SK-N-SH (cell line): ENCODE results near the gene ZNF784.

ENCODE experiments used
- ELF1 ChIP-seq: IDR thresholded peaks from 2 replicates; pipeline ENCODE4 v1.4.0; 2012
- EP300 ChIP-seq, 2 experiments: IDR thresholded peaks; 2 replicates each; pipeline versions ENCODE4 v1.4.0 to v1.6.1; 2012; ENCODE audit warnings: borderline replicate concordance in 1 of 2, low read depth in 1 of 2, low read length in 1 of 2
- FOXJ3 ChIP-seq: sonication (generic); formaldehyde crosslinking; IDR thresholded peaks from 2 replicates; pipeline ENCODE4 v1.5.1; 2020; ENCODE audit warnings: mild to moderate bottlenecking, missing genetic modification reagents
- JUND ChIP-seq: IDR thresholded peaks from 2 replicates; pipeline ENCODE4 v1.4.0; 2012
- MXI1 ChIP-seq: IDR thresholded peaks from 2 replicates; pipeline ENCODE4 v1.6.1; 2012; ENCODE audit warnings: mild to moderate bottlenecking, low read depth, low read length, improper control_type of control experiment
- NRF1 ChIP-seq: IDR thresholded peaks from 2 replicates; pipeline ENCODE4 v1.6.1; 2012; ENCODE audit warnings: low read depth, mild to moderate bottlenecking, low read length
- POLR2AphosphoS5 ChIP-seq: IDR thresholded peaks from 2 replicates; pipeline ENCODE4 v1.6.1; 2012; ENCODE audit warnings: low read depth, low read length
- RFX5 ChIP-seq: IDR thresholded peaks from 2 replicates; pipeline ENCODE4 v1.6.1; 2012; ENCODE audit warnings: mild to moderate bottlenecking, improper control_type of control experiment, low read length
- TCF12 ChIP-seq: IDR thresholded peaks from 2 replicates; pipeline ENCODE4 v1.4.0; 2012
- YY1 ChIP-seq: IDR thresholded peaks from 2 replicates; pipeline ENCODE4 v1.4.0; 2012; ENCODE audit warnings: low read depth, mild to moderate bottlenecking
- TF ChIP-seq, protein P1 (sequence below): IDR thresholded peaks from 2 replicates; pipeline ENCODE4 v1.6.1; 2012; ENCODE audit warnings: mild to moderate bottlenecking, low read depth, low read length, moderate library complexity
- TF ChIP-seq, protein P2 (sequence below): fragments of 200-600 bp; sonication (generic); IDR thresholded peaks from 2 replicates; pipeline ENCODE4 v1.6.1; 2017; ENCODE audit warnings: antibody characterized with exemption, mild to moderate bottlenecking, moderate library complexity
- TF ChIP-seq, protein P3 (sequence below): fragments of 150-350 bp; IDR thresholded peaks from 2 replicates; pipeline ENCODE4 v1.6.1; 2017; ENCODE audit warnings: antibody characterized with exemption, low read length, low read depth, borderline replicate concordance

DNA sequence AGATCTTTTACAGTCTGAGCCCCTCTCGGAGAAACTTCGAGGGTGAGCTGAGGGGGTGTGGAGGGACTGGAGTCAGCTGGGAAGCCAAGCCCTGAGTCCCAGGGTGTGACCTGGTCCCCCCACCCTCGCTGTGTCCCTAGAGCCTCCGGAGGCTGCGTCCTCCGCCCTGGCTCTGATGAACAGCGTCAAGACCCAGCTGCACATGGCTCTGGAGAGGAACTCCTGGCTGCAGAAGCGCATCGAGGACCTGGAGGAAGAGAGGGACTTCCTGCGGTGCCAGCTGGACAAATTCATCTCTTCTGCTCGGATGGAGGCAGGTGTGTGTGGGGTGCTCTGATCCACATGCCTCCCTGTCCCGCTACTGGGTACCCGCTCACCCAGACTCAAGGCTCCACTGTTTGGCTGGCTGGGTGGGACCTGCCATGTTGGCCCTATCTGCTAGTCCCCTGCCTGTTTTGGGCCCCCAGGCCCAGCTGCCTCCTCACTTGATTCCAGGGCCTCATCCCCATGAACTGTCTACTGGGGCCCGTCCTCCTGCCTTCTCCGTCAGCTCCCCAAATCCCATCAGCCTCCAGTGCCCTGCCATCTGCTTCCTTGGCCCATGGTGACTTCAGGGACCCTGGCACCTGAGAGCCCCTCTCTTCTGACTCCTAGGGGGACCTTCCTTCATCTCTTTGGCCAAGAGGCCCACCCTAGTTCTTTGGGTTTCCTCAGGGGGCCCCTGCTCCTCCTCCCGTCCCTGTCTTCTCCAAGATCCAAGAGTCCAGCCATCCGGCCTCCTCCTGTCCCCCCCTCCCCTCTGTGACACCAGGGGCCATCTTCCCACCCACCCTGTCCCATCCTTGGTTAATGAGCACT lies 25.1 kb upstream of the ZNF784 start:
- no peak for TF ChIP-seq EP300 (IDR thresholded peaks at IDR 0.05; ENCODE audit: borderline replicate concordance in 1 of 2, low read depth in 1 of 2, low read length in 1 of 2)
- TF ChIP-seq, protein P1, sequence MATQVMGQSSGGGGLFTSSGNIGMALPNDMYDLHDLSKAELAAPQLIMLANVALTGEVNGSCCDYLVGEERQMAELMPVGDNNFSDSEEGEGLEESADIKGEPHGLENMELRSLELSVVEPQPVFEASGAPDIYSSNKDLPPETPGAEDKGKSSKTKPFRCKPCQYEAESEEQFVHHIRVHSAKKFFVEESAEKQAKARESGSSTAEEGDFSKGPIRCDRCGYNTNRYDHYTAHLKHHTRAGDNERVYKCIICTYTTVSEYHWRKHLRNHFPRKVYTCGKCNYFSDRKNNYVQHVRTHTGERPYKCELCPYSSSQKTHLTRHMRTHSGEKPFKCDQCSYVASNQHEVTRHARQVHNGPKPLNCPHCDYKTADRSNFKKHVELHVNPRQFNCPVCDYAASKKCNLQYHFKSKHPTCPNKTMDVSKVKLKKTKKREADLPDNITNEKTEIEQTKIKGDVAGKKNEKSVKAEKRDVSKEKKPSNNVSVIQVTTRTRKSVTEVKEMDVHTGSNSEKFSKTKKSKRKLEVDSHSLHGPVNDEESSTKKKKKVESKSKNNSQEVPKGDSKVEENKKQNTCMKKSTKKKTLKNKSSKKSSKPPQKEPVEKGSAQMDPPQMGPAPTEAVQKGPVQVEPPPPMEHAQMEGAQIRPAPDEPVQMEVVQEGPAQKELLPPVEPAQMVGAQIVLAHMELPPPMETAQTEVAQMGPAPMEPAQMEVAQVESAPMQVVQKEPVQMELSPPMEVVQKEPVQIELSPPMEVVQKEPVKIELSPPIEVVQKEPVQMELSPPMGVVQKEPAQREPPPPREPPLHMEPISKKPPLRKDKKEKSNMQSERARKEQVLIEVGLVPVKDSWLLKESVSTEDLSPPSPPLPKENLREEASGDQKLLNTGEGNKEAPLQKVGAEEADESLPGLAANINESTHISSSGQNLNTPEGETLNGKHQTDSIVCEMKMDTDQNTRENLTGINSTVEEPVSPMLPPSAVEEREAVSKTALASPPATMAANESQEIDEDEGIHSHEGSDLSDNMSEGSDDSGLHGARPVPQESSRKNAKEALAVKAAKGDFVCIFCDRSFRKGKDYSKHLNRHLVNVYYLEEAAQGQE, result no peak
- no peak for TF ChIP-seq POLR2AphosphoS5
- TF ChIP-seq ELF1, result no peak
- TF ChIP-seq TCF12, result no peak
- TF ChIP-seq, protein P2, sequence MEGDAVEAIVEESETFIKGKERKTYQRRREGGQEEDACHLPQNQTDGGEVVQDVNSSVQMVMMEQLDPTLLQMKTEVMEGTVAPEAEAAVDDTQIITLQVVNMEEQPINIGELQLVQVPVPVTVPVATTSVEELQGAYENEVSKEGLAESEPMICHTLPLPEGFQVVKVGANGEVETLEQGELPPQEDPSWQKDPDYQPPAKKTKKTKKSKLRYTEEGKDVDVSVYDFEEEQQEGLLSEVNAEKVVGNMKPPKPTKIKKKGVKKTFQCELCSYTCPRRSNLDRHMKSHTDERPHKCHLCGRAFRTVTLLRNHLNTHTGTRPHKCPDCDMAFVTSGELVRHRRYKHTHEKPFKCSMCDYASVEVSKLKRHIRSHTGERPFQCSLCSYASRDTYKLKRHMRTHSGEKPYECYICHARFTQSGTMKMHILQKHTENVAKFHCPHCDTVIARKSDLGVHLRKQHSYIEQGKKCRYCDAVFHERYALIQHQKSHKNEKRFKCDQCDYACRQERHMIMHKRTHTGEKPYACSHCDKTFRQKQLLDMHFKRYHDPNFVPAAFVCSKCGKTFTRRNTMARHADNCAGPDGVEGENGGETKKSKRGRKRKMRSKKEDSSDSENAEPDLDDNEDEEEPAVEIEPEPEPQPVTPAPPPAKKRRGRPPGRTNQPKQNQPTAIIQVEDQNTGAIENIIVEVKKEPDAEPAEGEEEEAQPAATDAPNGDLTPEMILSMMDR, result no peak
- TF ChIP-seq FOXJ3 (CRISPR knock-in tag), result no peak
- TF ChIP-seq MXI1, result no peak
- TF ChIP-seq NRF1, result no peak
- TF ChIP-seq RFX5, result no peak
- no peak for TF ChIP-seq JUND
- TF ChIP-seq YY1, result no peak
- TF ChIP-seq, protein P3, sequence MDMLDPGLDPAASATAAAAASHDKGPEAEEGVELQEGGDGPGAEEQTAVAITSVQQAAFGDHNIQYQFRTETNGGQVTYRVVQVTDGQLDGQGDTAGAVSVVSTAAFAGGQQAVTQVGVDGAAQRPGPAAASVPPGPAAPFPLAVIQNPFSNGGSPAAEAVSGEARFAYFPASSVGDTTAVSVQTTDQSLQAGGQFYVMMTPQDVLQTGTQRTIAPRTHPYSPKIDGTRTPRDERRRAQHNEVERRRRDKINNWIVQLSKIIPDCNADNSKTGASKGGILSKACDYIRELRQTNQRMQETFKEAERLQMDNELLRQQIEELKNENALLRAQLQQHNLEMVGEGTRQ, result no peak
